Lung (tissue), 12 donors: ENCODE data around the gene SYNGAP1. TPM values are rescaled to one million over a fixed set of nuclear protein-coding genes. Genes with fewer than 3 reads are reported as not detected.
"Not testable (repeated sequence)": the region's sequence is repeated elsewhere in the genome, so short reads cannot be mapped to it uniquely, and the experiment has no call there.

ENCODE experiments used
- ATAC-seq: fragments of 200-7000 bp; cut with Tn5 transposase; one replicate; pipeline ENCODE4 v1.9.1; 2020; ENCODE audit warnings: moderate number of reproducible peaks; ENCODE audit not compliant: insufficient read depth, low FRiP score
- DNase-seq, 3 donors: peaks; one replicate each; pipeline ENCODE4 v3.0.0-alpha.2; 2013 to 2017
- H3K27ac ChIP-seq, 2 donors: one replicate each; pipeline ENCODE4 v1.5.1; 2013; ENCODE audit warnings: mild to moderate bottlenecking in 2 of 2, moderate library complexity in 2 of 2, control low read depth in 1 of 2, inconsistent platforms in 1 of 2, low read depth in 1 of 2, low read length in 1 of 2
- H3K27me3 ChIP-seq, 3 donors: one replicate each; pipeline ENCODE4 v1.5.1; 2013; ENCODE audit warnings: low read length in 2 of 3; ENCODE audit not compliant: control insufficient read depth in 3 of 3, insufficient read depth in 3 of 3
- H3K36me3 ChIP-seq, 4 donors: one replicate each; pipeline ENCODE4 v1.5.1; 2013; ENCODE audit warnings: low read length in 4 of 4, mild to moderate bottlenecking in 1 of 4, moderate library complexity in 1 of 4; ENCODE audit not compliant: control insufficient read depth in 4 of 4, insufficient read depth in 4 of 4
- H3K4me1 ChIP-seq, 5 donors: one replicate each; pipeline ENCODE4 v1.5.1; 2013; ENCODE audit warnings: low read length in 5 of 5, mild to moderate bottlenecking in 2 of 5, moderate library complexity in 1 of 5; ENCODE audit not compliant: control insufficient read depth in 5 of 5, insufficient read depth in 5 of 5
- H3K4me3 ChIP-seq: one replicate; pipeline ENCODE4 v1.5.1; 2013; ENCODE audit warnings: mild to moderate bottlenecking, control low read depth, moderate library complexity
- H3K9ac ChIP-seq, 2 donors: one replicate each; pipeline ENCODE4 v1.5.1; 2013; ENCODE audit warnings: low read length in 2 of 2, control low read depth in 1 of 2; ENCODE audit not compliant: insufficient read depth in 1 of 2
- H3K9me3 ChIP-seq, 4 donors: one replicate each; pipeline ENCODE4 v1.5.1; 2013; ENCODE audit warnings: low read length in 3 of 4, mild to moderate bottlenecking in 1 of 4, moderate library complexity in 1 of 4; ENCODE audit not compliant: control insufficient read depth in 4 of 4, insufficient read depth in 3 of 4
- CTCF ChIP-seq: IDR thresholded peaks from 2 replicates; pipeline ENCODE4 v1.5.1; 2012; ENCODE audit warnings: mild to moderate bottlenecking; ENCODE audit errors: control extremely low read depth, extremely low read depth
- WGBS, 2 donors: extraction: QIAGEN DNeasy Blood & Tissue Kit; methylation state at CpG; one replicate each; pipeline ENCODE4 v1.1.7; 2013; 5-methylcytosine and 5-hydroxymethylcytosine counted together
- polyA plus RNA-seq, 2 donors: library from polyadenylated mRNA; stranded (reverse); fragments of 200-250 nt; gene quantifications; one replicate each; pipeline ENCODE4 v1.2.1, GENCODE V29; 2013
- total RNA-seq, 2 donors: library from RNA; depleted of rRNA in 1 of 2; stranded (reverse); fragments of >200 nt in 1 of 2; gene quantifications; one replicate each; pipeline ENCODE4 v1.2.1, GENCODE V29; 2014 to 2021
- donor health status: control.
- donor health status: control.
- donor health status: Bipolar disorder and iron deficiency.
- donor health status: healthy.
- donor health status: DM: yes; HTN: yes; CAD: no.

Gene SYNGAP1
- total and polyA plus RNA-seq, 4 donors = 9.2 to 32.0 (median 12.0) TPM

GRCh38 chr6:33373960-33374910, 45.6 kb upstream of the SYNGAP1 start:
- H3K9me3 ChIP-seq = no peaks in the 10 kb centered on the region
- no peak for TF ChIP-seq CTCF
- no peak overlapping the region for H3K27ac ChIP-seq
- H3K36me3 ChIP-seq = no peaks in the 10 kb centered on the region
- H3K4me3 ChIP-seq = no peak overlapping the region
- no peaks in the 10 kb centered on the region for H3K27me3 ChIP-seq
- H3K4me1 ChIP-seq = peaks cover 0 to 18% (median 5%) of the 10 kb centered on the region in 5 donors
- ATAC-seq = no peak
- DNase-seq = no peak
- H3K9ac ChIP-seq = no peak overlapping the region
- WGBS, 2 donors = 61 to 71% methylated on average over 8 of the region's 8 CpGs

- 11 to 17% methylated on average over 9 of the region's 9 CpGs for WGBS, 2 donors
- H3K9me3 ChIP-seq = no peaks in the 10 kb centered on the region
- H3K4me3 ChIP-seq = no peak overlapping the region
- no peaks in the 10 kb centered on the region for H3K36me3 ChIP-seq
- H3K4me1 ChIP-seq = peaks cover 0 to 18% (median 5%) of the 10 kb centered on the region in 5 donors
- ATAC-seq (peak; percentile 66), DNase-seq (peak; percentile 91 to 98 (median 96))
- no peak overlapping the region for H3K9ac ChIP-seq
- H3K27ac ChIP-seq = no peak overlapping the region
- H3K27me3 ChIP-seq = no peaks in the 10 kb centered on the region
- no peak for TF ChIP-seq CTCF
Observed at GRCh38 chr6:33375143-33375671, 44.7 kb upstream of the SYNGAP1 start.

- WGBS, 2 donors = 93 to 94% methylated on average over 4 of the region's 4 CpGs
- no peak for ATAC-seq
- H3K36me3 ChIP-seq = no peaks in the 10 kb centered on the region
- no peak overlapping the region for H3K27ac ChIP-seq
- DNase-seq = no peak
- no peaks in the 10 kb centered on the region for H3K27me3 ChIP-seq
- no peak overlapping the region for H3K4me3 ChIP-seq
- no peak for TF ChIP-seq CTCF
- no peak overlapping the region for H3K9ac ChIP-seq
- H3K9me3 ChIP-seq = no peaks in the 10 kb centered on the region
- peaks cover 0 to 18% (median 5%) of the 10 kb centered on the region in 5 donors for H3K4me1 ChIP-seq
Observed at GRCh38 chr6:33377171-33377570, 42.7 kb upstream of the SYNGAP1 start.

GRCh38 chr6:33379184-33379583, 40.7 kb upstream of the SYNGAP1 start:
- H3K4me3 ChIP-seq, H3K9ac ChIP-seq, ATAC-seq, H3K27me3 ChIP-seq, H3K27ac ChIP-seq, H3K9me3 ChIP-seq, H3K36me3 ChIP-seq, DNase-seq: not testable (repeated sequence)
- WGBS, 2 donors = 94% methylated on average over 10 of the region's 10 CpGs
- peaks cover 0 to 17% (median 5%) of the 10 kb centered on the region in 5 donors for H3K4me1 ChIP-seq
